NCI-H2196 (cell line): ENCODE measurements around the gene RRP8.
A peak's percentile ranks its signal among the peaks of the same experiment; 100 is the strongest.

Source experiments
- DNase-seq: peaks from one replicate; lab custom pipeline; 2025; ENCODE audit not compliant: unreplicated experiment; lab: John Stamatoyannopoulos, UW

Gene RRP8

DNA sequence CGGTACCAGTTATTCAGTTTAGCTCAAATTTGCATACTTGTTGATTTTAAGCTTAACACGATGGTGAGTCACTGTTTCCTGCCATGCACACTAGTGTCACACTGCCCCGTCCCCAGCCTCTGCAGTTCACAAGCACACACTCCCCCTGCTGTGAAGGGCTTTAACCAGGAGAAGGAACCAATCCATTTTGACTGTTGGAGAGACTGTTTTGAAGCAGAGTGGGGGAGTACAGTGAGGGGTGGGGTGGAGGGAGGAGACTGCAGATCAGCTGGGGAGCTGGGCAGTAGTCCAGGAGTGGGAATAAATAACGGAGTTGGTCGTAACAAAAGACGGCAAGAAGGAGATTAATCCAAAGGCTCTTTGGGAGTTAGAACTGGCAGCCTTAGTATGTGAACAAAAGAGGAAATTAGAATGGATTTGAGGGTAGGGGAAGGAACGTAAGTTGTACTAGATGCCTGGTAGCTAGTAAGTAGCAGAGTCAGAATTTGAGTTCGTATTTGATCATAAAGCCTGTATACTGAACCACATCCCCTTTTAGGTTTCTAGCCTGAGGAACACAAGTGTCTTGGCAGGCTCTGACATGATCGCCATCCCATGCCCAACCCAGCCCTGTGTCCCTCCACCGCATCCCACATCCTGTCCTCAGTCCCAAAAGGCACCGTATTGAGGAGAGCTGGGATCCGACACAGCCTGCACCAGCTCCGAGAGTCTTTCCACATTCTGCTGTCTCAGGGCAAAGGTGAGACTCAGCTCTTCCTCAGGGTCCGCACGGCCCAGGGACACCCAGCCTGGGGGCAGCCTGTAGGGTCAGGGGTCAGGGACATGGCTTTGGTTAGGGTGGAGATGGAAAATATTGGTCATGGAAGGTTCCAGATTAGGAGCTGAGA lies 14.9 kb upstream of the RRP8 start:
- no peak for DNase-seq

DNA sequence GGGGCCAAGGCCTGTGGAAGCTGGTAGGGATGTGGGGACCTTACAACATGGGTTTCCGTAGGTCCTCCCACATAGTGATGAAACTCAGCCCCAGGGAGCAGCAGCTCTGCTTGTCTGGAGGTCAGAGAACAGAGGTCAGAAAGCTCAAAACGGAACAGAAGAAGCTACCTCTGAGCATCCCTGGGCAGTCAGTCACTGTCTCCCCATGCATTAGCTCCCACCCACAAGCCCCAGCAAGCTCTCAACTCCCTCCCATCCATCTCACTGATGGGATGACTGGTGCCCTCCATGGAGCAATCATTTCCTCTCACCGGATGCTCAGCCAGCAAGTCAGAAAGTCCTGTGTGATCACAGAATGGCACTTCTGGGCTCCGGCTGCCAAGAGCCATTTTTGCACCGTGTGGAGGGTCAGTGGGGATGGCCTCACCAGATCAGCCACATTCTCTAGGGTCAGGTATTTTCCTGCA lies 13.9 kb upstream of the RRP8 start:
- no peak for DNase-seq

DNA sequence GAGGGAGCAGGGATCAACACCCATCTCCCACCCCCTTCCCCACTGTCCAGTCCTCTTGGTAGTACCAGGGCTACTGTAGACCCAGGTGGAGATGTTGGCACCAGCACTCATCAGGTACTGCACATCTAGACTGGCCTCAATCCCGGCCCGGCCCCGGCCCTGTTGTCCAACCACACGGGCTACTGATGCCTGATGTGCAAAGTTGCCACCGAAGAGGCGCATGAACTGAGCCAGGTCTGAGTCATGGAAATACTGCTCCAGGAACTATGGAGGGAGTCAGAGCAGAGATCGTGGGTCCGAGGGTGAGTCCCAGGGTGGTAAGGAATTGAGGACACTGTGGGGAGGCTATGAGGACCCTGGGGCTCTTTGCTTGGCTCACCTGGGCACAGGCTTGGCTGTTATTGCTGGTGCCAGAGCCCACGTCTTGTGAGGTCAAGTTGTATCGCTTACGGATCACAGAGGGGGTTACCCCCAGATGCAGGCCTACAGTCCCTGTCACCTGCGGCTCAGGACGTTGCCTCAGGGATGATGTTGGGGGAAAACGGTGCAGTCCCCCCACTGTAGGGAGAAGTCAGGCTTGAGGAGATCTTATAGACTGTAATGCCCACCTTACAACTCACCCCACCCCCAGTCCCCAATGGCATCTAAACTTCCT lies 13.3 kb upstream of the RRP8 start:
- no peak for DNase-seq

DNA sequence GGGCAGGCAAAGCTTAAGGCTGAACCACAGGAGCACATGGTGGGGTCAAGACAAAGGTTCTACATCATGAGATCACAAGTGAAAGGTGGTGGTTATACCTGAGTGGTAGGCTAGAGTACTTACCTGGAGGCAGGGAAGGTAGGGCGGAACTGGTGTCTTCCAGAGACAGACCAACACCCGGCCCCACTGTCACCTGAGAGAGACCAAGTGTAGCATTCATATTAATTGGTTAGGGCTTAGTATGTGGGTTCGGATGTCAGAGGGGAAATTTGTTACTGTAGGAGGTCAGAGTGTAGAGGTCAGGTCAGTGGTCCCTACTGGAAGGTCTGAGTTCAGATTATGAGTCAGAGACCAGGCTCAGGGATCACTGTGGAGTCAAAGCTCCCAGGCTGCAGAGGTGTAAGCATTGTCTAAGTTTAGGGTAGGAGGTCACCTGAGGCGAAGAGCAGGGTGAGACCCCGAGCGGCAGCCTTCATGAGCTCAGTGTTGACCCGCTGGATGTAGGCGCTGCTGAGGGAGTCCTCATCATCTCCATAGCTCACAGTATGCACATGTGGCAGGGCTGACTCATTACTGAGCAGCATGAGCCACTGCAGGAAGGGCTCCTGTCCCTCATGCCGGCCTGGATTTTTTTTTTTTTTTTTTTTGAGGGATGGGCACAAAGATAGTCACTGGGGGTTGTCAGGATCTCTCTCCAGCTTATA lies 12.6 kb upstream of the RRP8 start:
- no peak for DNase-seq

DNA sequence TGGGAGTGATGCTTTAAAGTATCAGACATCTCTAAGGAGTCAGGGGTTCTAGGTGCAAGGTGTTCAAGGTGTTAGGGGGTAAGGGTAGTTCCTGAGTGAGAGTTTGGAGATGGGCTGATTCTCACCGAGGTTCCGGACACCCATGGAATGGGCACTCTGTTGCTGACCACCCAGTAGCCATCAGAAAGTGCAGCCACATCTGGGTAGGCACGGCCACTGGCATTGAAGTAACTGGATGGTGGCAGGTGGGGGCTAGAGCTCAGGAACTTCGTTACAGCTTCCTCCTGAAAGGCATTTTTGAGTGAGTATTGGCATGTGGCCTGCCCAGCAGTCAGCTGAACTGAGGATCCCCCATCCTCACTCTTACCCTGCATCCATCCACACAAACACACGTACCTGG lies 11.6 kb upstream of the RRP8 start:
- no peak for DNase-seq

DNA sequence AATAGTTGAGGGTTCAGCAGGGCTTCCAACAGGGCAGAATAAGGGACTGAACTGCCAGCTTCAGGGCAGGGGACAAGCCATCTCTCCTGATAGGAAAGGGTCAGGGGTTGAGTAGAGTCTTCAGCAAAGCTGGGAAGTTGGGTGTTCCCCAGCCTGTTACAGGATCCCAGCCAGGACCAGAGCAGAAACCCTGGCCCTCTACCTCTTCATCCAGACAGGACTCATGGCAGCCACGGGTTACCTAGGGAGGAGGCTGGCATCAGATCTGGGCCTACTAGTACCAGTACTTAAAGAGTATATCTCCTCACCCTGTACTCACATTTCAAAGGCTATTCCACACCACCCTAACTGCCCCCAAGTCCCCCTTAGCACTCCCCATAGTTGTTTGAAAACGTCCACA lies 11.0 kb upstream of the RRP8 start:
- DNase-seq: no peak

DNA sequence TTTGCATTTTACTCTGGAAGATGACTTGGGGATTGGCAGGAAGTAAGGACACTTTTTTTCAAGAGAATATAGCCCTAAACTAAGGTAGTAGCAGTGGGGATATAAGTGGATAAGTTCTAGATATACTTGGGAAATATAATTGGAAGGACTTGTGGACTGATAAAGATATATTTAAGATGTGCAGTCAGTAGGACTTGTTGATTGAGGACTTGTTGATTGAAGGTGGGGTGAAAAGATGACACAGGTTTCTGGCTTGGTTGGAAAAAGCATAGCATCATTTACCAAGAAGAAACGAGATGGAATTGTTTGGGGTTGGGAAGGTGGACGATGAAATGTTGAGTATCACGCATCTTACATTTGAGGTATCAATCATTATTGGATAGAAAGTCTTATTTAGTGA lies 10.1 kb upstream of the RRP8 start:
- DNase-seq: no peak

DNA sequence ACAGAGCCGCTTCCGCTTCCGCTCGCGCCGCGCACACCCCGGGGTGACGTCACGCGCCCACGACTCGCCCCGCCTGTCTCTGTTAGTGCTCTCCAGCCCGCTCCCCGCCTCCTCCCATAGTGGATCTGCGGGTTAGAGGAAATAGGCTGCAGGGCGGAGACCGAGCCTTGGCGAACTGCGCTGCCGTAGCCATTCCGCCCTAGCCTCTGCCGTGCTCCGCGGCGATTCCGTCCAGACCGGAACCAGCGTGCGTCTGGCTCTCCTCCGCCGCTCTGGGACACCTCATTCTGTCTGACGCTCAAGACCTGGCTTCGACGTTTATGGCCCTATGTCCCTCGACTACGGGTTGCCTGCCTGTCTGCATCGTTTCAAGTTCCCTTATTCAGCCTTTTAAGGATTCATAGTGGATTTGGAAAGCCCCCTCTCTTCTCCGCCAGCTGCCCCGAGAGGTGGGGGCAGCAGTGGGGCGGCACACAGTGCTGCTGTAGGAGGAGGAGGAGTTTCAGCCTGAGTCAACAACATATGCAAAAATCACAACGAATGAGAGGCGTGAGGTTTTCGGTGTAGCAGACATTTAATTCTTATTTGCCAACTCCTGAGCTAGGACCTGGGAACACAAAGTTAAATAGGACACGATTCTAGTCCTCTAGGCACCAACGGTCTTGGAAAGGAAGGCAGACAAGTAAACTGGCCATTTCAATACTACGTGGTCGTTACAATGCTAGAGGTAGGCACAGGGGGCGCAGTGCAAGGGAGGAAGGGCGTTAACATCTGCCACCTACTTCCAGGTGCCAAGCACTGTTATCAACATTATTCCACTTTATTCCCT lies 9.0 kb upstream of the RRP8 start, which contains the start of gene TAF10:
TSS of gene TAF10 (minus strand) at position 4 of the 829 bp plus-strand sequence. CDS start 27 bp downstream, outside the sequence.
- DNase-seq: peak; percentile 96

DNA sequence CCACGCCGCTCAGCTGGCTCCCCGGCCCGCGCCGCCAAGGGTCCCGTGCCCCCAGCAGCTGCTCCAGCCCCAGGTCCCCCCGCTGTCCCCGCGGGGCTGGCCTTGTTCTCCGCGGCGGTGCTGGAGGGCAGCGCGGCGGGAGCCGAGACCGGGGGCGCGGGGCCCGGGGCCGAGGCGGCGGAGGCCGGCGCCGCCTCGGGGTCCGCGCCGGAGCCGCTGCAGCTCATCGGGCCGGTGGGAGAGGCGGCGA lies 8.5 kb upstream of the RRP8 start:
- DNase-seq: no peak

DNA sequence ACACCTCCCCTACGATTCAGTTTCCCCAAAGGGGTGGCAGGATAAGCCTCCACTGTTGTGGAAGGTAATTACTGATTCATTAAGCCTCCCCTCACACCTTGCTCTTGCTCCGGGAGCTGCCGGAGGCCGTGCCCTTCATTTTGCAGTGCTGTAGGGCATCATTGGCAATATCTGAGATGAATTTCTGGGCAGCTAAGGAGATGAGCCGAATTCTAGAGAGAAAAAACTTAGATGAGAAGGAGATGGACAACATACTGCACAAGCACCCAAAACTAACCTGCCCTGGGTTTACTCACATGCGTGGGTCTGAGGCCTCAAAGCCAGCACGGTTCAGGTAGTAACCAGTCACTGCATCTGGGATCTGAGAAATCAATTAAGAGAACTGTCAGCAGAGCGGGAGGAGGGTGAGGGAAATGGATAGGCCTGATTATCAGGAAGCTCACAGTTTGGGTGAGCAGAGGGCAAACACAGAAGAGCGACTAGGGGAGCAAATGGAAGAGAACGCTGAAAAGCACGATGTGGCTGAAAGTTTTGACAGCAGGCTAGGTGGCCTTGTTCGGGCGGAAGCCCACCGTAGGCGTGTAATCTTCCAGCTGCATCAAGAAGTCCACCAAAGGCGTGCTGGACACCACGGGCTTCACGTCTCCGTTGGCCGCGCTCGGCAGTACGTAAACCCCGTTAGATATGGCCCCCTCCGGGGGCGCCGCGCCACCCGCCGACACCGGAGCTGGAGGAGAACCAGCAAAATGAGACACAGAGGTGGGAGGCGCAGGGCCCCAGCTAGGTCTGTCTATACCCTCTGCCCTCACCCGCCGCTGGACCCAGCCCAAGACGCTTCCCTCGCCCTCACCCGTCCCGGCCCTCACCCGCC lies 7.9 kb upstream of the RRP8 start:
- DNase-seq: no peak

DNA sequence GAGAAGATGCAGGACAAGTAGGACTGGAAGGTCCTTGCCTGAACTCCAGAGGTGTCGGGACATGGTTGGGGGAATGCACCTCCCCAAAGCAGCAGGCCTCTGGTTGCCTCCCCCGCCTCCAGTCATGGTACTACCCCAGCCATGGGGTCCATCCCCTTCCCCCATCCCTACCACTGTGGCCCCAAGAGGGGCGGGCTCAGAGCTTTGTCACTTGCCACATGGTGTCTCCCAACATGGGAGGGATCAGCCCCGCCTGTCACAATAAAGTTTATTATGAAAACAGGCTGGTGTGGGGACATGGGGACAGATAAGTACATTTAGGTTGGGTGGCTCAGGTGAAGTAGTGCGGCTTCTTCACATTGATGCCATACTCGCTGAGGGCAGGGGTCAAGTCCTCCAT lies 7.2 kb upstream of the RRP8 start:
- DNase-seq: no peak

DNA sequence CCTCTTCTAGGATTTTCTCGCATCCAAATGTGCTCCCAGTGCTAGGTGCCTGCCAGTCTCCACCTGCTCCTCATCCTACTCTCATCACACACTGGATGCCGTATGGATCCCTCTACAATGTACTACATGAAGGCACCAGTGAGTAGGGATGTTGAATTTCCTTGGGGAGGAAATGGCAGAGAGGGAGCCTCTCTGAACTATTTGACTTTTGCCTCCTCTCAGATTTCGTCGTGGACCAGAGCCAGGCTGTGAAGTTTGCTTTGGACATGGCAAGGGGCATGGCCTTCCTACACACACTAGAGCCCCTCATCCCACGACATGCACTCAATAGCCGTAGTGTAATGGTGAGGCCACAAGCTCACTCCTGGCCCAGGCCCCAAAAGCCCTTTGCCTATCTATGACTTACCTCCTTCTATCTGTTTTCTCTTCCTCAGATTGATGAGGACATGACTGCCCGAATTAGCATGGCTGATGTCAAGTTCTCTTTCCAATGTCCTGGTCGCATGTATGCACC lies 6.1 kb upstream of the RRP8 start:
- DNase-seq: no peak

DNA sequence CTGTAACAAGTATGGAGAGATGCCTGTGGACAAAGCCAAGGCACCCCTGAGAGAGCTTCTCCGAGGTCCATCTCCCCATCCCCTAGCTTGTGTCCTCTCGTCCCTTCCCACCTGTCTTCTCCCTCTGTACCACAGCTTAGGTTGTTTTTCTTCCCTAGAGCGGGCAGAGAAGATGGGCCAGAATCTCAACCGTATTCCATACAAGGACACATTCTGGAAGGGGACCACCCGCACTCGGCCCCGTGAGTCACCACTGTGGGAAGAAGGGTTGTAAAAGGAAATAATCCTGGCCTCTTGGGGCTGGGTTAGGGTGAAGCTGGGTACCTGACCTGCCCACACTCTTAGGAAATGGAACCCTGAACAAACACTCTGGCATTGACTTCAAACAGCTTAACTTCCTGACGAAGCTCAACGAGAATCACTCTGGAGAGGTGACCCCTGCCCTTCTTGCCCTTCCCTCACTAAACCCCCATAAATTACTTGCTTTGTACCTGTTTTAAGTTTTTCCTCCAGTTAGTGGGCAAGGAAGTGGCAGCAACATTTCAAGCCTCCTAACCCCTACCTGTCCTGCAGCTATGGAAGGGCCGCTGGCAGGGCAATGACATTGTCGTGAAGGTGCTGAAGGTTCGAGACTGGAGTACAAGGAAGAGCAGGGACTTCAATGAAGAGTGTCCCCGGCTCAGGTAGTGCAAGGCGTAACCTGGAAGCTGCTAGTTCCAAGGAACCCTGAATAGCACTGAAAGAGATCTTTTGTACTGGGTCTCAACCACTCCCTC lies 5.5 kb upstream of the RRP8 start:
- no peak for DNase-seq

DNA sequence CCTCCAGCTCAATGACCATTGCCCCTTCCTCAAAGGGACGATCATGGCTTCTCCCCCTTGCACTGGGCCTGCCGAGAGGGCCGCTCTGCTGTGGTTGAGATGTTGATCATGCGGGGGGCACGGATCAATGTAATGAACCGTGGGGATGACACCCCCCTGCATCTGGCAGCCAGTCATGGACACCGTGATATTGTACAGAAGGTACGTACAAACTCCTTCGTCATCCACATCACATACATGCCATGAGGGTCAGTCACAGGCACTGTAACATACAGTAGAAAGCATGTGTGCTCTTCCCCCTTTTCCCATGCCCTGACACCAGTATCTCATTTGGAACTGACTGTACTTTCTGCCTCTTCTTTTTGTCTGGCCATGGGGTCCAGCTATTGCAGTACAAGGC lies 4.6 kb upstream of the RRP8 start:
- DNase-seq: no peak

DNA sequence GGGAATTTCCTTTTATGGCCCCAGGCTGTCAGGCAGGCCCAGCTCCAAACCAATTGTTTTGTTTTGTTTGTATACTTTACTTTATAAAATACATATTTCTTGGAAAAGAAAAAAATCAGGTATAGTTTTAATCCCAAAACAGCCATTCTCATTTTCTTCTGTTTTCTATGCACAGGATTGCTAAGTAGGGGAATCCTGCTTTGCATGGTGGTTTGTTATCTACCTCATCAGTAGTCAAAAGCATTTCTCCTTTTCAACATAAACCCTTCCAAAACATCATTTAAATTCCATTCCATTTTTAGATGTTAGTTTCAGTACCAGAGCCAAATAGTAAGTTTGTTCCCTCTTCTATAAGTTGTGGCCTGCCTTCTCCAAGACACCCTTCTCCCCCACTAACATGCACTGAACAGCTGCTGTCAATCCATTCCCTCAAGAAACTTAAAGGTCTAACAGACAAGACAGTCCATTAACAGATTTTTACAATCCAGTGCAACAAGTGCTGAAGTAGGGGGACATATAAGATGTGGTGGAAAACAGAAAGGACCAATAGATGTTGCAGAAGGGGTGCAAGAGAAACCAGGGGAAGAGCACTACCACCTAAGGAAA lies 3.9 kb upstream of the RRP8 start:
- DNase-seq: no peak

DNA sequence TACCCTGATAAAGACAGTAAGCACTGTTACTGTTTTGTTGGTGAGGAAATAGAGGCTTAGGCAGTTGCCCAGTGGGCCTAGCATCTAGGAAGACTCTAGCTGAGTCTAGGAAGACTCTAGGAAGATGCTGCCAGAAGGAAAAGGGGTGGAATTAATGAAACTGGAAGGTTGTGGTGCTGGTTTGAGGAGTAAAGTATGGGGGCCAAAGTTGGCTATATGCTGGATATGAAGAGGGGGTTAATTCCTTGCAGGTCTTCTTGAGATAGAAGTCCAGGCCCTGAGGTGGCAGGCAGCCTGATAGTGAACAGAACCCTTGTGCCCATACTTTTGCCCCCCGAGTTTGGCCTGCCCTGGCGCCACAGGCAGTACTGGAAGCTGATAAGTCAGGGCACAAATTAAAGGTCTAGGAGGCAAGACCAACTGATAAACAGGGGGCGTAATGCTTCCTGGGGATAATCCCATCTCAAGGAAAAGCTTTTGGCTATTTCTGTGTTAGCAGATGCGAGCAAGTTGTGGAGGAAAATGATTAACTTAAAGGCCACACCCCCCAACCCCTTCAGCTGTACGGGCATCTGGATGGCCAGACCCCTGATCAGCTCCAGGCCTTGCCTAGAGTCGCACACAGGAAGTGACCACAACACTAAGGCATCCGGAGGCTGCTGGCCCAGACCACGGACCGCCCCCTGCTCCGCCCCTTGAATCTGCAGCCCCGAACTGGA lies 3.2 kb upstream of the RRP8 start:
- DNase-seq: peak; percentile 84

DNA sequence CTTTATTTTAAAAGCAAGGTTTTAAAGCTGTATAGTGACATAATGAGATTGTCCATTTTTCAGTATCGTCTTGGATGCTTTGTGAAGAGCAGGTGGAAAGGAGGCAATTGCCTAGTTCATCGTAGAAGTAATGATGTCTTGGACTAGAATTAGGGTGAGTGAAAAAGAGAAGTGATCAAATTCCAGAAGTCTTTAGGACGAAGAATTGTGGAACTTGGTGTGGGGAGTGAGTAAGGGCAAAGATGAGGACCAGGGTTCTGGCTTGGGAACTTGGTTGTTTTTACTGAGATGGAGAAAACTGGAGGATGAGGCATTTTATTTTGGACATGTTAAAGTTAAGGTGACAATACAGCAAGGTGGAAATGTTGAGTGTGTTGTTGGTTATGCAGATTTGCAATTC lies 1.4 kb upstream of the RRP8 start:
- DNase-seq: no peak

DNA sequence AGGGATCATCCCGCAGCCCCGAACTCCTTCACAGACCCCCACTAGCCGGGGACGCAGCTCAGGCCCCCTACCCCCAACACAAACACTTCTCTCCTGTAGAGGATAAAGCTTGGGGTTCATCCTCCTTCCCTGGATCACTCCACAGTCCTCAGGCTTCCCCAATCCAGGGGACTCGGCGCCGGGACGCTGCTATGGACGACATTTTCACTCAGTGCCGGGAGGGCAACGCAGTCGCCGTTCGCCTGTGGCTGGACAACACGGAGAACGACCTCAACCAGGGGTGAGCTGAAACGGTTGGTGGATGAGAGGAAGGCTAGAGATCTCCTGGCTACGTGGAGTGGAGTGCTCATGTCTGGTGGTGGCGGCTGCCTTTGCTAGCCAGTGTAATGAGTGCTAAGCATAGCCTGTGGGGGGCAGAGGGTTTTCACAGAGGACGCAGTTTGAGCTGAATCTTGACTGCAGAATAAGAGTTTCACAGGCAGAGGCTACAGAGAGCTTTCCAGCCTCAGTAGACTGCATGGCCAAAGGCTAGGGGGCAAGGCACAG lies 738 bp upstream of the RRP8 start:
- DNase-seq: peak; percentile 15
